SJSA1 (cell line): Measurements from ENCODE around the gene TMEM11. TPM values are rescaled to one million over a fixed set of nuclear protein-coding genes. Genes with fewer than 3 reads are reported as not detected.
"Not testable (repeated sequence)": the region's sequence is repeated elsewhere in the genome, so short reads cannot be mapped to it uniquely, and the experiment has no call there.

ENCODE experiments used
- DNase-seq, 2 experiments: peaks; one replicate each; pipeline ENCODE4 v3.0.0-alpha.2; 2015 to 2020; ENCODE audit warnings: low spot score in 2 of 2, low read depth in 1 of 2
- H3K27ac ChIP-seq: fragments of 250-450 bp; sonication (Bioruptor Pico); 2 replicates; pipeline ENCODE4 v1.5.1; 2020; ENCODE audit warnings: mild to moderate bottlenecking, moderate library complexity
- H3K27me3 ChIP-seq: fragments of 250-450 bp; sonication (Bioruptor Pico); replicated peaks from 2 replicates; pipeline ENCODE4 v1.5.1; 2020; ENCODE audit warnings: mild to moderate bottlenecking, moderate library complexity
- H3K36me3 ChIP-seq: fragments of 250-450 bp; sonication (Bioruptor Pico); 2 replicates; pipeline ENCODE4 v1.5.1; 2020; ENCODE audit warnings: mild to moderate bottlenecking
- H3K4me1 ChIP-seq: fragments of 250-450 bp; sonication (Bioruptor Pico); replicated peaks from 2 replicates; pipeline ENCODE4 v1.6.1; 2021; ENCODE audit warnings: mild to moderate bottlenecking
- H3K4me3 ChIP-seq: fragments of 250-450 bp; sonication (Bioruptor Pico); 2 replicates; pipeline ENCODE4 v1.5.1; 2020; ENCODE audit warnings: mild to moderate bottlenecking
- H3K9me3 ChIP-seq: fragments of 250-450 bp; sonication (Bioruptor Pico); replicated peaks from 2 replicates; pipeline ENCODE4 v1.5.1; 2020; ENCODE audit warnings: mild to moderate bottlenecking
- total RNA-seq: library from RNA; depleted of rRNA; stranded (reverse); fragments of >200 nt; shearing (Covaris generic); gene quantifications from 2 replicates; pipeline ENCODE4 v1.2.3, GENCODE V29; 2014

The TMEM11 gene
- total RNA-seq, 1 experiment from 2014 or later, result 20.5 TPM

DNA sequence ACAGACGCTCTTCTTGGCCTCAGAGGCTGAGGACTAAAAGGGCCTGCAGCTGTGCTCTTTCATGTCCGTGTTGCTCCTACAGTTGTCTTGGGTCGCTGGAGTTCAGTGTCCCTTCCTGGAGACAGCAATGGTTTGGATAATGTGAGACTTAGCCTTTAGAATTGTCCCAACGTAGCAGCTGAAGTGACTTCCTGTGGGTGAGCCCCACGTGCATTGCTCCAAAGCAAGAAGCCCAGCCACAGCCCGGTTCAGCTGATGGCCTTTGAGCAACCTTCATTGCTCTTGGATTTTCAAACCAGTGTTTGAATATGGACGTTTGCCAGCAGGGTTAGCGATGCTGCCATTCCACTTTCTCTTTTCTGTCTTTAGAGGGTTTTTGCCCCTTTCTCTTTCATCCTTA lies 19.7 kb downstream of the TMEM11 start:
- Histone ChIP-seq H3K27me3 (no peaks in the 10 kb centered on the region), H3K27ac (no peak overlapping the region), H3K36me3 (peaks cover 33% of the 10 kb centered on the region), H3K4me1 (no peaks in the 10 kb centered on the region), H3K9me3 (no peaks in the 10 kb centered on the region), H3K4me3 (no peak overlapping the region)
- no peak for DNase-seq

DNA sequence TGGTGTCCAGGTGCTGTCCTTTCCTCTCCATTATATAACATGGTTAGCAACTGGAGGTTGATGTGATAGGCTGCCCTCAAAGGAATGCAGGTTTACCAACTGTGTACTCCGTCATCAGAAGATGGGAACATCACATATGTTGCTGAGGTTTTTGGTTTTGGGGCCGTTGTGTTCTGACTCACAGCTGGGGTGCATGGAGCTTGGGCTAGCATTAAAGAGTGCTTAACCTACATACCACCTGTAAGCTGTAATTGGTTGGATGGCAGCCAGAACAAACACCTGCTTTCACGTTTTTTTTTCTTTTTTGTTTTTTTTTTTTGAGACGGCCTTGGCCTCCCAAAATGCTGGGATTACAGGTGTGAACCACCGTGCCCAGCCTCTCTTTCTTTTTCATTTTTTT lies 20.9 kb downstream of the TMEM11 start:
- H3K27ac ChIP-seq, result no peak overlapping the region
- no peak for DNase-seq
- no peaks in the 10 kb centered on the region for H3K9me3 ChIP-seq
- no peaks in the 10 kb centered on the region for H3K27me3 ChIP-seq
- peaks cover 26% of the 10 kb centered on the region for H3K36me3 ChIP-seq
- H3K4me3 ChIP-seq, result no peak overlapping the region
- H3K4me1 ChIP-seq, result no peaks in the 10 kb centered on the region

DNA sequence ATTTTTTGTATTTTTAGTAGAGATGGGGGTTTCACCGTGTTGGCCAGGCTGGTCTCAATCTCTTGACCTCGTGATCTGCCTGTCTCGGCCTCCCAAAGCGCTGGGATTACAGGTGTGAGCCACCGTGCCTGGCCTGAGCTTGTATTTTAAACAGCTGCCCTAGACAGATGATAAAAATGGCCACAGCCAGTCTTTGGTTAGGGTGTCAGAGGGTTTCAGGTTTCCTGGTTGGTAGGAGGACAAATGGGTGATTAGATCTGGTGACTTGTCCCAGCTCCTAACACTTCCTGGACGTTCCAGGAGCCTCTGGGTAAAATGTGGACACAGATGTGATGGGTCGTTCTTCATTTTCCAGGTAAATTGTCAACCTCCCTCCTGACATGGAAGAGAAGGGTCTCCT lies 21.5 kb downstream of the TMEM11 start:
- not testable (repeated sequence) for H3K27ac ChIP-seq, H3K9me3 ChIP-seq, H3K4me1 ChIP-seq, H3K4me3 ChIP-seq, DNase-seq, H3K27me3 ChIP-seq
- peaks cover 20% of the 10 kb centered on the region for H3K36me3 ChIP-seq

DNA sequence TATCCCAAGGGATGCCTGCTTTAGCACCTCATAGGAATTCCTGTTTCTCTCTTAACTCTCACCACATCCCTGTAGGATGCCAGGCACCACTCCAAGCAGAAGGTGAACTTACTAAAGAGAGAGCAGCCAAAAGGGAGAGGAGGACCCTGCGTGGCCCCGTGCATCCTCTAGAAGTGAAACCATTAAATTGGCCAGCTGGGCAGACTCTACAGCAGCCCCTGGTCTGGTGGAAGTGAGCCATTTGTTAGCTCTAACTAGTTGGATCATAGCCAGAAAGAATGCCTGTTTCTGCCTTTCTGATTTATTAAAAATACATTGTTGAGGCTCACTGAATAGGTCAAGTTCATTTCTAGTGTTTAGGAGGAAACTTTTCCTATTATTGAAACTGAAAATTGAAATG lies 22.3 kb downstream of the TMEM11 start:
- no peak for DNase-seq
- H3K9me3 ChIP-seq, result no peaks in the 10 kb centered on the region
- H3K4me1 ChIP-seq, result no peaks in the 10 kb centered on the region
- peaks cover 13% of the 10 kb centered on the region for H3K36me3 ChIP-seq
- H3K27ac ChIP-seq, result no peak overlapping the region
- no peaks in the 10 kb centered on the region for H3K27me3 ChIP-seq
- no peak overlapping the region for H3K4me3 ChIP-seq

DNA sequence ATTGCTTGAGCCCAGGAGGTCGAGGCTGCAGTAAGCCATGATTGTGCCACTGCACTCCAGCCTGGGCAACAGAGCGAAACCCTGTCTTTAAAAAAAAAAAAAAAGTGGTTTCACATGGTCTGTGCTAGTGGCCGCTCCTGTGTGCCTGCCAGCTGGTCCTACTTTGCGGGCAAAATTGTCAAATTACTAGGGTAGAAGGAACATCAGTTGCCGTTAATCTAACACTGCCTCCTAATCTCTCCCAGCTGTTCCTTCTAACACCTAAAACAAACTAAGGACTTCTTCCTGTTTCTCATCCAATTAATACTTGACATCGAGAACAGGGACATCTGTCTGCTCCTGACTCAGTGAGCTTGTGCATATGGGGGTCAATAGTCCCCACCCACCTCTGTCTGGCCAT lies 23.9 kb downstream of the TMEM11 start:
- Histone ChIP-seq H3K36me3 (peaks cover 11% of the 10 kb centered on the region; the same call in 1 of the 2 replicates), H3K4me3 (no peak overlapping the region), H3K27me3 (no peaks in the 10 kb centered on the region), H3K4me1 (no peaks in the 10 kb centered on the region), H3K9me3 (no peaks in the 10 kb centered on the region), H3K27ac (no peak overlapping the region)
- DNase-seq, result no peak

DNA sequence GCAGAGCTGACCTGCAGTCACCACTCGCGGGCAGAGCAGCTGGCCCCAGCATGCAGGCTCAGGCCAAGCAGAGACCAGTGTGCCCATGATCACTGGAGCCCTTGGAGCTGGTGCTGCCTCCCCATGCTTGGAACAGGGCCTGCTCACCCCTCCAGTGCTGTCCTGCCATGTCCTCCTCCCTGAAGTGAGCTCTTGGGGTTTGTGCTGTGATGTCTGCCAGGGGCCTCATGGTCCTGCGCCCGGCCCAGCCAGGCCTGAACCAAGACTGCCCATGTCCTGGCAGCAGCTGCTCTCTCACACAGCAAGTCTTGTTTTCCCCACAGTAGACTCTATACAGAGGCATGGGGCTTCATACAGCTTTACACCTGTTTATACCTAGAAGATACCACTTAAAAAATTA lies 24.6 kb downstream of the TMEM11 start:
- H3K27me3 ChIP-seq, result no peaks in the 10 kb centered on the region
- H3K27ac ChIP-seq, result no peak overlapping the region
- H3K9me3 ChIP-seq, result no peaks in the 10 kb centered on the region
- peaks cover 12% of the 10 kb centered on the region; the same call in 1 of the 2 replicates for H3K36me3 ChIP-seq
- DNase-seq, result no peak
- H3K4me1 ChIP-seq, result no peaks in the 10 kb centered on the region
- H3K4me3 ChIP-seq, result no peak overlapping the region

DNA sequence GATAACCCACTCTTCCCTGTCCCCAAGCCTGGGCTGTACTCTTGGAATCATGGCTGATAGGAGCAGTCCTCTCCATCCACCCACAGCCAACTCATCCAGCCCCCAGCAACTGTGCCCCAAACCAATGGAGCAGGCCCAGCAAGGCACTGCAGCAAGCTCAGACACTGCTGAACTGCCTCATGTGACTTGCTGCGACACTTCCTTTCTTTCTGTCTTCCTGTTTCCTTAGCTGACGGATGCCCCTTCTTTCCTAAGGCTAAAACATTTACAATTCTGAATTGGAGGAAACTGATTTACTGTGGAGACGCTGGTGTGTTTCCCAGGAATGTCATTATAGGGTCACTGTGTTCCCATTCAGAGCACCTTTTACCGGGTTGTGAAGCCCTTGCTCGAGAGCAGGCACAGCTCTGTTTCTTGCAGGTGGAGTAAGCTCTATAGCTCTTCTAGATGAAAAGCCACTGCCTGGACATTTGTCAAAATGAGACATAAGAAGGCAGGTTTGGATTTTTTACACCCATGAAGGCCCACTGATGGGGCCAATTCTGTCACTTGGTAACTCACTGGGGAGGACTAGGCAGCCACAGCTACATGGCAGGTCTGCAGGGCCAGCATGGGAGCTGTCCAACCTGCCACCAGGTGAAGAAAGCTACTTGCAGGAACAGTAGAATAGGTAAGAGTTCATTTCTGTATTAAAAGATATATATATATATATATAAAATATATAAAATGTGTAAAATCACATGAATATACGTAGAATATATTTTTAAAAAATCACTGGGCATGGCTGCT lies 27.4 kb downstream of the TMEM11 start:
- Histone ChIP-seq H3K36me3 (peaks cover 7% of the 10 kb centered on the region; the same call in 1 of the 2 replicates), H3K27me3 (no peaks in the 10 kb centered on the region), H3K4me3 (no peak overlapping the region), H3K27ac (no peak overlapping the region), H3K4me1 (no peaks in the 10 kb centered on the region), H3K9me3 (no peaks in the 10 kb centered on the region)
- no peak for DNase-seq

DNA sequence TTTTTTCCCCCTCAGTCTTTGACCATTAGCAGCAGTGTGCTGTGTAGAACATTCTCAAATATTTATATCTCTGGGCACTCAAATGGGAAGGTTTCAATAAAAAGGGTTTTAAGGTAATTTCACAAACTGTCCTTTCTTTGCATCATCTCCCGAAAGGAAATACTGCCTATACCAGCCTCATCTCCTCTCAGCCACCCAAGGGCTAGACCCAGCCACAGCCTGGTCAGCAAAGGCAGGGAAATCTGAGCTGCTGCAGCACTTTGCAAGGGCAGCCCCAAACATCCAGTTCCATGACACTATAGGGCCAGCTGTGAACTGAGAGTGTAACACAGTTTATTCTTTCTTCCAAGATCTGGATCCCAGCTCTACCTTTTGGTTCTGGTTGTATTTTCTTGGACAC lies 28.9 kb downstream of the TMEM11 start:
- no peaks in the 10 kb centered on the region for H3K4me1 ChIP-seq
- no peak for DNase-seq
- H3K27me3 ChIP-seq, result no peaks in the 10 kb centered on the region
- no peaks in the 10 kb centered on the region for H3K9me3 ChIP-seq
- H3K27ac ChIP-seq, result no peak overlapping the region
- no peak overlapping the region for H3K4me3 ChIP-seq
- peaks cover 7% of the 10 kb centered on the region; the same call in 1 of the 2 replicates for H3K36me3 ChIP-seq

DNA sequence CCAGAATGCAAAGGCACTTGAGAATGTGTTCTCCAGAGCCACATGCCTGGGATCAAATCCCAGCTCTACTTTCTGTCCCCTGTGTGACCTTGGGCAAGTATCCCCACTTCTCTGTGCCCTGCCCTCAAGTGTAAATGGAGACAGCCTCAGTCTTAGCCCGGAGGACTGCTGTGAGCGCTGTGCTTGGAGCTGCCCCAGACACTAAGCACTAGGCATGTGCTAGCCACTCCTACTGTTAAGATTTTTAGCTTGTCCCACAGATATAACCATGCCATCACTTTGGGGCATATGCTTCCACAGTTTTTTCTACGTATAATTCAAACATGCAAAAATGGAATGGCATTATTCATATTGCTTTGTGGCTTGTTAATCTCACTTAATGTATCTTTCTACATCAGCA lies 29.4 kb downstream of the TMEM11 start:
- H3K27ac ChIP-seq, result no peak overlapping the region
- H3K36me3 ChIP-seq, result peaks cover 7% of the 10 kb centered on the region; the same call in 1 of the 2 replicates
- no peaks in the 10 kb centered on the region for H3K4me1 ChIP-seq
- H3K27me3 ChIP-seq, result no peaks in the 10 kb centered on the region
- DNase-seq, result no peak
- no peaks in the 10 kb centered on the region for H3K9me3 ChIP-seq
- no peak overlapping the region for H3K4me3 ChIP-seq

DNA sequence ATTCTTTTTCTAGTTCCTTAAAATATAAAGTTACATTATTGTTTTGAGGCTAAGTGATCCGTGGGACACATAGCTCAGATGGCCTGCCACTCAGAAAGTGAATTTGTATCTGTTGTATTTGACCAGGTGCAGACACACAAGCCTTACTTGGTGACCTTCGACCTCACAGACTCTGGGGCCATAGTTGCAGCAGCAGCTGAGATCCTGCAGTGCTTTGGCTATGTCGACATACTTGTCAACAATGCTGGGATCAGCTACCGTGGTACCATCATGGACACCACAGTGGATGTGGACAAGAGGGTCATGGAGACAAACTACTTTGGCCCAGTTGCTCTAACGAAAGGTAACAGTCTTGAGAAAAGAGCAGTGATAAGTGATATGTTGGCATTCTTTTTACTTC lies 30.5 kb downstream of the TMEM11 start:
- no peaks in the 10 kb centered on the region for H3K27me3 ChIP-seq
- no peak for DNase-seq
- H3K27ac ChIP-seq, result no peak overlapping the region

DNA sequence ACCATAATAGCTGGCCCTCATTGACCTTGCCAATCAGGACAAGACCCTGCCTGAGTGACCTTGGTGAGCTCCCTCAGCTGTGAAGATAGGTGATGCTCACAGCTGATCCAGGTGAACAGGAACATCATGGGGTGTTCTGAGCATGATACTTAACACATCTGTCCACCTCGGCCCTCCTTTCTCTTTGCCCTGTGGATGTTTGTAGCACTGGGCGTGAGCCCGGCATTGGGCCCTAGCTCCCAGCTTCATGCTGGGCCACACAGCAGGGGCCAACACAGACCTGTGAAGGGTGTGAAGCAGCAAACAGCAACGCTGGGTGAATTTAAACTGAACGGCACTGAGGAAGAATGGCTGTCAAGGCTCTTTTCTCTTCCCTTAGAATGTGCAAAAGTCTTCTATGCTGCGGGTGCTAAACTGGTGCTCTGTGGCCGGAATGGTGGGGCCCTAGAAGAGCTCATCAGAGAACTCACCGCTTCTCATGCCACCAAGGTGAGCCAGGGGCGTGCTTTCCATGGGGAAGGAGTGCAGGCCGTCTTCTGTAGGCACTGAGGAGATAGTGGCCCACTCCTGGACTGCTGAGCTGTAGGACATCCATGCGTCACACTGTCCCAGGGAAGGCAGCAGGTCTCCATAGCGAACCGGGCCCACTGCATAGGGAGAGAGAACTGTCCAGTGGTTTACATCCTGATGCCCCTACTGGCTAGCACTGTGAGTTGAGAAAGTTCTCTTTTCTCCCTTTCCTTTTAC lies 35.9 kb downstream of the TMEM11 start:
- no peak for DNase-seq
- H3K27ac ChIP-seq, result no peak overlapping the region
- no peaks in the 10 kb centered on the region for H3K4me1 ChIP-seq
- no peaks in the 10 kb centered on the region; the same call in 1 of the 2 replicates for H3K36me3 ChIP-seq
- no peaks in the 10 kb centered on the region for H3K27me3 ChIP-seq
- no peak overlapping the region for H3K4me3 ChIP-seq
- H3K9me3 ChIP-seq, result no peaks in the 10 kb centered on the region

More for the DNA sequence above, 30.5 kb downstream of the TMEM11 start:
- Histone ChIP-seq H3K4me3 (no peak overlapping the region), H3K4me1 (no peaks in the 10 kb centered on the region), H3K9me3 (no peaks in the 10 kb centered on the region), H3K36me3 (peaks cover 7% of the 10 kb centered on the region; the same call in 1 of the 2 replicates)

DNA sequence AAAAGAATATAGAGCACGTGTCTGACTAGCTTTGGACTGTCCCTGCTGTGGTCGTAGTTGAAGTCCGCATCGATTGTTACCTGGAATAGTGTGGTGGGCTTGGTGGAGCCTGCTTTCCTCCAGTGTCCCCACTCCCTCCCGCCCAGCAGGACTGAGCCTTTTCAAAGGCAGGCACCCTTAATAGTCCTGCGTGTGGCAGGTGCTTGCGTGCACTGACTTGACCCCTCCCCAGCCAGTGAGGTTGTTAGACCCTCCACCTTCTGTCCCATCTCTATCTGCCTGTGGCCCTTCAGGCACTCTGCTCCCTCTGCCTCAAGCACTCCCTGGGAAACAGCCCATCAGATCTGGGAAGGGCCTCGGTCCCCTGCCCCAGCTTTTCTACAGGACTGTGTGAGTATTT lies 36.6 kb downstream of the TMEM11 start:
- DNase-seq, result no peak
- no peaks in the 10 kb centered on the region for H3K27me3 ChIP-seq
- peaks cover 3% of the 10 kb centered on the region; the same call in 1 of the 2 replicates for H3K36me3 ChIP-seq
- no peak overlapping the region for H3K27ac ChIP-seq
- no peak overlapping the region for H3K4me3 ChIP-seq
- no peaks in the 10 kb centered on the region for H3K4me1 ChIP-seq
- no peaks in the 10 kb centered on the region for H3K9me3 ChIP-seq

DNA sequence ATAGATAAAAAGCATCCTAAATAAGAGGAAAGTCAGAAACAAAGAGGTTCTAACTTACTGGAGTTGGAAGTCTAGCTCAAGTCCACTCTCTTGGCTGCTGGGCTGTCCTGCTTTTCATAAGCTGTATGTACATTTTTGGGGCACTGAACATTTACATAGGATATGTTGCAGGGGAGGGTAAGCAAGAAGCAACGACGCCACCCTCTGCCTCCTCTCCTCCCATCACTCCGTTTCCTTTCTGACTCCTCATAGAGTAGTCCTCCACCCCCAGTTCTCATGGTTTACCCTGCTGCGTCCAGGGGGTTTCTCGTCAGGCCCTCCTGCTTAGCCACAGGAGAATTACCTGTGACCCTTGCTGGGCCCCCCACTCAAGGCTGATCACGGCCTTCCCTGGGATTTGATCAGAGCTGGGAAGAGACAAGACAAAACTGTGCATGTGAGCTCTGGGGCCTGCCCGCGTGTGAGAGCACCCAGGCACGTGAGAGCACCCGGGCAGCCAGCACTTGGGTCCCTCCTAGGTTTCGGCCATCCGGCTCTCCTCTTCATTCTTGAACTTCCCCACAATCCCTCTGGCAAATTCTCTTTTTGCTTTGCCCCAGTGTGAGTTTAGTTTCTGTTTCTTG lies 37.1 kb downstream of the TMEM11 start:
- Histone ChIP-seq H3K27me3 (no peaks in the 10 kb centered on the region), H3K4me3 (no peak overlapping the region), H3K27ac (no peak overlapping the region), H3K4me1 (no peaks in the 10 kb centered on the region), H3K36me3 (peaks cover 3% of the 10 kb centered on the region; the same call in 1 of the 2 replicates), H3K9me3 (no peaks in the 10 kb centered on the region)
- no peak for DNase-seq

DNA sequence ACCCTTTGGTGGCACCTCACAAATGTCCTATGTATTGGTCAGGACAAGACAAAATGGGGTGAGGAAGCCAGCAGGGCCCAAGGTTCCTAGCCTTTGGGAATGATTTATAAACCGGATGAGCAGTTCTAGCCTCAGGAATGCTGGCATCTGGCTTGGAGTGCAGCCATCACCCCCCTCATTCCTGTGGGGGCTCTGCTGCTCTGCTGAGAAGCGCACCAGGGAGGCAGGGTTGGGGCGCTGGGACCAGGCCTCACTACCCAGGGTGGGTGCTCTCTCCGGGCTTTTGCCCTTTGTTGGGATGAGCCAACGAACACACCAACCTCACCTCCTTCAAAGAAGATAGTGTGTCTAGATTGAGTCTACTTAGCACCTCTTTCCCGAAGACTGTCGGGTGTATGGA lies 39.2 kb downstream of the TMEM11 start:
- peaks cover 3% of the 10 kb centered on the region; the same call in 1 of the 2 replicates for H3K36me3 ChIP-seq
- no peaks in the 10 kb centered on the region for H3K9me3 ChIP-seq
- no peak overlapping the region for H3K4me3 ChIP-seq
- H3K4me1 ChIP-seq, result no peaks in the 10 kb centered on the region
- no peak overlapping the region for H3K27ac ChIP-seq
- H3K27me3 ChIP-seq, result no peaks in the 10 kb centered on the region
- no peak for DNase-seq
